ENCODE data around the gene PARD3. TPM values are rescaled to one million over a fixed set of nuclear protein-coding genes. Genes with fewer than 3 reads are reported as not detected.

Gene PARD3
- total RNA-seq, 3 donors from 2014 or later, result 48.2 to 93.7 (median 60.6) TPM

DNA sequence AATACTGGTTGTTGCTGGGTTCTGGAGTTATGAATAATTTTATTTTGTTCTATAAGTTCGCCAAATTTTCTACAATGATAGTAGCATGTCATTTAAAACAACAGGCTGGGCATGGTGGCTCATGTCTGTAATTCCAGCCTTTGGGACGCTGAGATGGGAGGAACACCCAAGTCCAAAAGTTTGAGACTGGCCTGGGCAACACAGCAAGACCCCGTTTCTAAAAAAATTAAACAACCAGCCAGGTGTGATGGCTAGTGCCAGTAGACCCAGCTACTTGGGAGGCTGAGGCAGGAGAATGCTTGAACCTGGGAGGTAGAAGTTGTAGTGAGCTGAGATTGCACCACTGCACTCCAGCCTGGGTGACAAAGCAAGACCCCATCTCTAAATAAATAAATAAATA lies 347.7 kb downstream of the PARD3 start:
- Histone ChIP-seq H3K9me3 (no peaks in the 10 kb centered on the region), H3K4me1 (no peaks in the 10 kb centered on the region), H3K36me3 (no peaks in the 10 kb centered on the region), H3K27me3 (no peaks in the 10 kb centered on the region), H3K27ac (no peak overlapping the region), H3K4me3 (no peak overlapping the region)
- no peak for TF ChIP-seq POLR2AphosphoS5 (IDR thresholded peaks at IDR 0.05)
- no peak for TF ChIP-seq POLR2A (IDR thresholded peaks at IDR 0.05)
- TF ChIP-seq, protein P1, sequence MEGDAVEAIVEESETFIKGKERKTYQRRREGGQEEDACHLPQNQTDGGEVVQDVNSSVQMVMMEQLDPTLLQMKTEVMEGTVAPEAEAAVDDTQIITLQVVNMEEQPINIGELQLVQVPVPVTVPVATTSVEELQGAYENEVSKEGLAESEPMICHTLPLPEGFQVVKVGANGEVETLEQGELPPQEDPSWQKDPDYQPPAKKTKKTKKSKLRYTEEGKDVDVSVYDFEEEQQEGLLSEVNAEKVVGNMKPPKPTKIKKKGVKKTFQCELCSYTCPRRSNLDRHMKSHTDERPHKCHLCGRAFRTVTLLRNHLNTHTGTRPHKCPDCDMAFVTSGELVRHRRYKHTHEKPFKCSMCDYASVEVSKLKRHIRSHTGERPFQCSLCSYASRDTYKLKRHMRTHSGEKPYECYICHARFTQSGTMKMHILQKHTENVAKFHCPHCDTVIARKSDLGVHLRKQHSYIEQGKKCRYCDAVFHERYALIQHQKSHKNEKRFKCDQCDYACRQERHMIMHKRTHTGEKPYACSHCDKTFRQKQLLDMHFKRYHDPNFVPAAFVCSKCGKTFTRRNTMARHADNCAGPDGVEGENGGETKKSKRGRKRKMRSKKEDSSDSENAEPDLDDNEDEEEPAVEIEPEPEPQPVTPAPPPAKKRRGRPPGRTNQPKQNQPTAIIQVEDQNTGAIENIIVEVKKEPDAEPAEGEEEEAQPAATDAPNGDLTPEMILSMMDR (IDR thresholded peaks at IDR 0.05), result no peak
- intact Hi-C loops (cut with DNase I; ENCODE audit: low total_unique reads), result no loop called here
- DNase-seq (ENCODE audit: low spot score in 2 of 2), result no peak

DNA sequence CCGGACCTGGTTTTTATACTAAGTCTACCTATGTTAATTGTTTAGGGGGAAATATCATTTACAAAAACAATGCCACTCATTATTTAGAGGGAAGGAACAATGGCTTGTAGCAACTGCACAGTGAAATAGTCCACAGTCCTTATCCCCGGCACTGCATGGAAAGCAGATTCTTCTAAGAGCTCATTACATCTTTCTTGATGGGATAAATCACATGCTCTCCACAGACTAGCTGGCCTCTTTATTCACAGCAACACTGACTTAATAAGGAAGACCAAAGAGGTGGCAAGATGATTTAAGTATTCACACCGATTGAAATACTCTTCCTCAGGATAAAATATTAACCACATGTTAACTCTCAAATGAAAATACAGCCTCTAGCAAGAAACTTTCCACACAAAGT lies 349.4 kb downstream of the PARD3 start:
- no peaks in the 10 kb centered on the region for H3K4me1 ChIP-seq
- intact Hi-C loops (cut with DNase I; ENCODE audit: low total_unique reads), result no loop called here

DNA sequence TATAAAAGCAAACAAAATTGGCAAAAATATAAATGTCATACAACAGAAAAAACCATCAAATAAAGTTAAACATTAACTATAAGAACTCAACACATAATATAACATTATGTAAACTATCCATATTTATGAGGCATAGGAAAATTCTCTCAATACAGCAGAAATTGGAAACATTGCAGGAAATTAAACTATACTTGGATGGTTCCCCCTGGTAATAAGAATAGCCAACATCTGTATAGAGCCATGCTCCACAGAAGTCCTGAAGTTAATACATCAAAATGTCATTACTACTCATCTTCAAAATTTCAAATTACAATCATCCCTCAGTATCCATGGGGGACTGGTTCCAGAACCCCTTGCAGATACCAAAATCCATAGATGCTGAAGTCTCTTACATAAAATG lies 350.5 kb downstream of the PARD3 start:
- intact Hi-C loops (cut with DNase I; ENCODE audit: low total_unique reads), result no loop called here
- DNase-seq (ENCODE audit: low spot score in 2 of 2), result no peak
- Histone ChIP-seq H3K4me1 (no peaks in the 10 kb centered on the region), H3K36me3 (no peaks in the 10 kb centered on the region), H3K9me3 (no peaks in the 10 kb centered on the region), H3K27me3 (no peaks in the 10 kb centered on the region), H3K4me3 (no peak overlapping the region), H3K27ac (no peak overlapping the region)
- TF ChIP-seq, protein P1 (IDR thresholded peaks at IDR 0.05), result no peak
- TF ChIP-seq POLR2A (IDR thresholded peaks at IDR 0.05), result no peak
- no peak for TF ChIP-seq POLR2AphosphoS5 (IDR thresholded peaks at IDR 0.05)

More for the DNA sequence above, 349.4 kb downstream of the PARD3 start:
- H3K27me3 ChIP-seq, result no peaks in the 10 kb centered on the region
- no peaks in the 10 kb centered on the region for H3K9me3 ChIP-seq
- TF ChIP-seq POLR2AphosphoS5 (IDR thresholded peaks at IDR 0.05) (no peak), POLR2A (IDR thresholded peaks at IDR 0.05) (no peak)
- TF ChIP-seq, protein P1 (IDR thresholded peaks at IDR 0.05), result no peak
- no peaks in the 10 kb centered on the region for H3K36me3 ChIP-seq
- no peak overlapping the region for H3K27ac ChIP-seq
- no peak for DNase-seq (ENCODE audit: low spot score in 2 of 2)
- no peak overlapping the region for H3K4me3 ChIP-seq

DNA sequence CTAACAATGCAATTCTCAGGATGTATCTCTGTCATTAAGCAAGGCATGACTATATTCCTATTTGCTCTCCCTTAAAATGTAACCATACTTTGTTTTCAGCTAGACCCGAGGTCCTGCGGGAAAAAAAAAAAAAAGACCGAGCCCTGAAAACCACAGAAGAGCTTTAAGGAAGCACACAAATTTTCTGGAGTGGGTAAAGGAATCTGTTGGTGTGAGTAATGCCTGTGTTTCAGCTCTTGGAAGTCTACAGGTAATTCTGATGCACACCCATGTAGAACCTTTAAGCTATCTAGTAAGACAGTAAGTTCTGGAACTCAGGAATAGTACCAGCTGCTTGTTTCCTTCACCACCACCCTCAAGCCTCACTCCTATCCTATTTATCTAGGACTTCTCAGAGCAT lies 351.1 kb downstream of the PARD3 start:
- no peaks in the 10 kb centered on the region for H3K36me3 ChIP-seq
- TF ChIP-seq POLR2A (IDR thresholded peaks at IDR 0.05) (no peak), POLR2AphosphoS5 (IDR thresholded peaks at IDR 0.05) (no peak)
- TF ChIP-seq, protein P1 (IDR thresholded peaks at IDR 0.05), result no peak

DNA sequence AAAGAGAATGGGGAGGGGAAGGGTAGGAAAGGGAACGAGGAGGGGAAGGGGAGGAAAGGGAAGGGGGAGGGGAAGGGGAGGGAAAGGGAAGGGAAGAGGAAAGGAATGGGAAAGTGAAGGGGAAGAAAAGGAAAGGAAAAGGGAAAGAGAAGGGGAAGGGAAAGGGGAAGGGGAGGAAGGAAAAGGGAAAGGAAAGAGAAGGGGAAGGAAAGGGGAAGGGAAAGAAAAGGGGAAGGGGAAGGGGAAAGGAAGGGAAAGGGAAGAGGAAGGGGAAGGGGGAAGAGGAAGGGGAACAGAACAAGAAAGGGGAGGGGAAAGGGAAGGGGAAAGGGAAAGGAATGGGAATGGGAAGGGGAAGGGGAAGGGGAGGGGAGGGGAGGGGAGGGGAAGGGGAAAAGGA lies 352.1 kb downstream of the PARD3 start:
- Histone ChIP-seq H3K4me3 (no peak overlapping the region), H3K36me3 (no peaks in the 10 kb centered on the region), H3K27me3 (no peaks in the 10 kb centered on the region), H3K4me1 (no peaks in the 10 kb centered on the region), H3K27ac (no peak overlapping the region), H3K9me3 (no peaks in the 10 kb centered on the region)
- TF ChIP-seq POLR2A (IDR thresholded peaks at IDR 0.05), result no peak
- no peak for TF ChIP-seq POLR2AphosphoS5 (IDR thresholded peaks at IDR 0.05)
- TF ChIP-seq, protein P1 (IDR thresholded peaks at IDR 0.05), result no peak
- intact Hi-C loops (cut with DNase I; ENCODE audit: low total_unique reads), result no loop called here
- DNase-seq (ENCODE audit: low spot score in 2 of 2), result no peak

More for the DNA sequence above, 351.1 kb downstream of the PARD3 start:
- Histone ChIP-seq H3K4me1 (no peaks in the 10 kb centered on the region), H3K27ac (no peak overlapping the region), H3K27me3 (no peaks in the 10 kb centered on the region), H3K9me3 (no peaks in the 10 kb centered on the region), H3K4me3 (no peak overlapping the region)
- intact Hi-C loops (cut with DNase I; ENCODE audit: low total_unique reads), result no loop called here
- no peak for DNase-seq (ENCODE audit: low spot score in 2 of 2)
